HG03139 (cell line): Measurements from ENCODE around the gene DNAJB11.
"Not testable (repeated sequence)": the region's sequence is repeated elsewhere in the genome, so short reads cannot be mapped to it uniquely, and the experiment has no call there.

Source experiments
- ATAC-seq: cut with Tn5 transposase; IDR thresholded peaks from one replicate; pipeline ENCODE4 v1.9.1; 2021; ENCODE audit not compliant: unreplicated experiment

DNAJB11 gene

DNA sequence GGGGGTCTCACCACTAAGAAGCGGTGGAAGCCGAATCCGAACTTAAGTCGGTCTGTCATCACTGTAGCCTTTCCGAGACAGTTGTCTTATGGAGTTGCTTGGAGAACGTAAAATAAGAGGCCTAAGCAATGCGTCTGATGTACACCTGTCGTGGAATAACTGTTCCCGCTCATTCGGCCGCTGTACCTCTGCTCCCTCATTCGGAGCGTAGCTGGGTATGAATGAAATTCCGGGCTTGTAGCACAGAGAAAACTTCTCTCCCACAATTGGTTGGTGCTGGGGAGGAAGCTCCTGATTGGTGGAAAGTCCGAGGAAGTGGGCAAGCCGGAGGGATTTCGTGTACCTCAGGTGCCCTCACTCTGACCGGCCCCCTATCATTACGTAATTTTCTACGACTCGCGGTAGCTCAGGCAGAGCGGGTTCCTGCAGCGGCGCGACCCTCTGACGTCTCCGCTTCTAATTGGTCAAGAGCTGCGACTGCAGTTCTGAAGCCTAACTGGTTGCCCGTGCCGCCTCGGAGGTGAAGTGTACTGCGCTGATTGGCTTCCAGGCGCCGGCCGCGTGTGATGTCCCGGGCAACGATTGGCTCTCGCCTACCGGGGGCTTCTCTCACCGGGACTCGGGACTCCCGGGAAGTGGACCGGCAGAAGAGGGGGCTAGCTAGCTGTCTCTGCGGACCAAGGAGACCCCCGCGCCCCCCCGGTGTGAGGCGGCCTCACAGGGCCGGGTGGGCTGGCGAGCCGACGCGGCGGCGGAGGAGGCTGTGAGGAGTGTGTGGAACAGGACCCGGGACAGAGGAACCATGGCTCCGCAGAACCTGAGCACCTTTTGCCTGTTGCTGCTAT, at the start of gene DNAJB11:
TSS of gene DNAJB11 (plus strand) at position 625 of the 845 bp plus-strand sequence. CDS start at position 803, 178 bp downstream.
- ATAC-seq: peak; percentile 83

DNA sequence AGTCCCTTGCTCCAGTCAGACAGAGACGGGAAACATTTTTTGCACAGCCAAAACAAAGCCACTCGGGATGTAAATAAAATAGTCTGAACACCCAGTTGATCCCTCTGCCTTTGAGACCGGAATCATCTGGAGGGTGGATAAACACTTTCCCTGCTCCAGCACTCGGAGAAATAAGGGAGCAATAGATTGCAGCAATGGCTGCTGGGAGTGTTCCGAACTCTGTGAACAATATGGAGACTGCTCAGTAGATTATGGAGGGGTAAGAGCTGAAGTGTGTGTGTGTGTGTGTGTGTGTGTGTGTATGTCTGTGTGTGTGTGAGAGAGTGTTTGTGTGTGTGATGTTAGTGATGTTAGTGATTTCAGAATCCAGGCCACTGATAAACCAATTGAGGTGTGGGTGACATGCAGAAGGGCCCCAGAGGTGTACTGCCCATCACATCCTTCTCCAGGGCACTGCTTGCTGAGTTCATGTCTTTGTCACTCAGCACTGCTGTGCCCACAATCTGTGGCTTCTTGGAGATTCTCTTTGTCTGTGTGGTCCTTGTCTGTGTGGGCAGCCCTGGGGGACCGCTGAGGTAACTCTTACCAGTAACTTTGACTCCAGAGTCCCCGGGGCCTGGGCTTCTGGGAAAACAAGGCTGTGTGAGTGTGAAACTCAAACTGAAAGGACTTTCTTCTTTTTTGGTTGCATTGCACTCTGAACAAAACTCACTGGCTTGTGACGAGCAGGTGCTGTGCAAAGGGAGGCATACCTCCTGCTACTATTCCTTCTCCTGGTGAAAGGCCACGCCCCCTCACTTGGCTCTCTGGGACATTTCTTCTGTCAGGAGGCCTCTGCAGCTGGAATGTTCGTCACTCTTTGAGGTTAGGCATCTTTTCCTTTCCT, 49.3 kb upstream of the DNAJB11 start:
- peak; percentile 54 for ATAC-seq

DNA sequence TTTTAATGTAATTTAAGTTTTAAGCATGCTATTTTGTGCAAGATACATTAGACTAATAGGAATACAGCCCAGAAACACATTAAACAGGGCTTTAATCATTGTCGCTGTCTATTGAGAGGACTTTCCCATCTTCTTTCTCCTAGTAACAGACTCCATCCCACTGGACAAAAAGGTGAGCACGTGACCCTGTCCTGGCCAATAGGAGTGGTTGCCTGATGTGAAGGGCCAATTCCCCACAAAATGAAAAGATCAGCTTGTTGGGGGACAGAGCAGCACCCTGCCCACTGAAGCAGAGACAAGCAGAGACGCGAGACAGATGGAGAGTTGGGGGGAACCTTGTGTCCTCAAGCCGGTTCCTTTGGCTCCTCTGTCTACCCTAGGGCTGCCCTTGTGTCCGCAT, 47.5 kb upstream of the DNAJB11 start:
- no peak for ATAC-seq

DNA sequence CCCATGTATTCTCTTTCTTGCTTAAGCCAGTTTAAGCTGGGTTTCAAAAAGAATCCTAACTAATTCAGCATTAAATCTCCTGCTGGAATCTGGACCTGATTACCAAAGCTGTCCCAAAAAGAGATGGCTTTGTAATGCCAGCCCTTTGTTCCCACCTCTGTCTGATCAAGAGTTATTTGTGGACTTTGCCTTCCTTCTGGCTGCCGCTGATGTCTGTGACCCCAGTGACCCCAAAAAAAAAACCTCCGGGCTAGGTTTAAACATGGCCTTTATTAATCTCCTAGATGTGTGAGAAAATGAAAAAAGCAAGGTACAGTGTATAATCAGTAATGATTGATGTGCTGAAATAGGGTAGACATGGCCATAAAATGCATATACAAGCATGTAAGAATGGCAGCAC, 47.1 kb upstream of the DNAJB11 start:
- ATAC-seq: no peak

DNA sequence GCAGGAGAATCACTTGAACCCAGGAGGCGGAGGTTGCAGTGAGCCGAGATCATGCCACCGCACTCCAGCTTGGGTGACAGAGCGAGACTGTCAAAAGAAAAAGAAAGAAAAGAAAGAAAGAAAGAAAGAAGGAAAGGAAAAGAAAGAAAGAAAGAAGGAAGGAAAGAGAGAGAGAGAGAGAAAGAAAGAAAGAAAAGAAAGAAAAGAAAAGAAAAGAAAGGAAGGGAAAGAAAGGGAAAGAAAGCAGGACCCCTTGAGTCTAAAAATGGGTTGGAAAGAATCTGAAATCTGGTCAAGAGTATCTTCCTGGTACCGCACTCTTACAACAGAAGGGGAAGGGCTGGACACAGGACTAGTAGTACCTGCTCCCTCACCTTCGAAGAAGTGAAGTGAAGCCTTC, 45.9 kb upstream of the DNAJB11 start:
- ATAC-seq: no peak

DNA sequence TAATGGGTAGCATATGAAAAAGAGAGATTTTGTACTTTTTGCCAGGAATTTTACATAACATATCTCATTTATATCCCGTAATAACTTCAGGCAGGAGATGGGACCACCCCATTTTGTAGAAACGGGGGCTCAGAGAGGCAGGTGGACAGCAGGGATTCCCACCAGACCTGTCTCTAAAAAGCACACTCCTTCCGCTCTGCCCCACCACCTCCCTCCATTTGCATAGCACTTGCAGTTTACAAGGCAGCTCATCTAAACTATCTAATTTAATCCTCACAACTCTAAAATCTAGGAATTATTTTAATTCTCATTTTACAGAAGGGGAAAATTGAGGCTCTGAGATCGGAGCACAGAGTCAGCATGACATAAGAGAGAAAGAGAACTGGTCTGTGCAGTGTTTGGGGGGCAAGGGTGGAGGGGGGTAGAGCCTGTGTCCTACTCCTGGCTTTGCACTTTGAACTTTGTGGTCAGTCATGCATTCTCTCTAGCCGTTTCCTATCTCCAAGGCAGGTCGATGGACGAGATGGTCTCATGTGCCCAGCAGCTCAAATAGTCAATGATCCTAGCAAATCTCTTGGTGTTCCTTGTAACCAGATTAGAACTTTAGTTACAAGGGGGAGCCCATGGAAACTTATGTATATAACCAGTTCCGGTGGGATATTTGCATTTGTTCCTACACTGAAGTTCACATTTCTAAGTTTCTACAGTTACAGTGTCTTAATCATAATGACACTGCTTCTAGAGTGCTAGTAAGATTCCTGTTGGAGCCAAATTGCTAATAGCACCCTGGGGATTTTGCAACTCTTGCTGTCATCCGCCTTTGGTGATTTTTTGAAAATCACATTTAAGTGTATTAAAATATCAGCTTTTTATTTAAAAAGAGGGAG, 44.9 kb upstream of the DNAJB11 start:
- ATAC-seq: no peak

DNA sequence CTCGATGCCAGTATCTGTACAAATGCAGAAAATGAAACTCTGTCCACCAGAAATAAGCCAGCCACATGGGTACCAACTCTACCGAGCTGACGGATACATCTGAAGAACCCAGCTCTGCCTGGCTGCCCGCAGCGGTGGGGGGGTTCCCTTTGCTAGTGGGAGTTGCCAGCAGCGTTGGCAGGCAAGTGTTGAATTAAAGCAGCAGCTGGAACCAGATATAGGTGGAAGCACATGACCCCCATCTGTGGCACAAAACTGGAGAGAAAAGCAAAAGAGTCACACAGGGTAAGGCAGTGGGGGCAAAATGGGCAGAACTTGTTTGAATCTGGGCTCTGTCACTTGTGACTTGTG, 44.3 kb upstream of the DNAJB11 start:
- ATAC-seq: no peak

DNA sequence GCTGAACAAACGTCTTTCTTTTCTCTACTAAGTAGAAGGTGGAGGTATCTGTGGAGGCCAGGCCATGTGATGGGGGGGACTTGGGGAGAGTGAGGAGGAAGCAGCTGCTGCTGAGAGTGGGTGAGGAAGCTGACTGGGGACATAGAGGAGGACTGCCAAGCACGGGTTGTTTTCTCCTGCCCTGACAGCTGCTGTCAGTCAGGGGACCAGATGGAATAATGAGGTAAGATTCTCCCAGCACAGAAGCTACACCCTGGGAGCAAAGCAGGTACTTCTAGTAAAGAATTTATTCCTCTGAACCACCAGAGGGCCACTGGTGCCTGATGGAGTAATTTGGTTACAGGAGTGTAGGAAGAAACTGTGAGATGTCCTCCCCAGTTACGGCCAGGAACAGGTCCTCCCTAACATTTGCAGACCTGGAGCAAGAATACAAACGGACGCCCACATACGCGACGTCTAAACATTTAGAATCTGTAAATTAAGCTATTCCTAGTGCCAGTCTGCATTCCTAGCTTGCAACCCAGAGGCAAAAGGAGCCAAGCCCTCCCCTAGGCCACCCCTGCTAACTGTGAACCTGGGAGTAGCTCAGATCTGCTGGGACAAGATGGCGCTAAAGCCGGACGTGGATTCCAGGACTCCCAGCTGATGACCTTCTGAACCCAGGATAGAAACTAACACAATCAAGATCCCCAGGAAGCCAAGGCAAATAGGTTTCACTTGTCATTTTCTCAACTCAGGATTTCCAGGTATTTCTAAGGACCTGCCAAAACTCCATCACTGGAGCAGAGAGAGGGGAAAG, 41.1 kb upstream of the DNAJB11 start:
- ATAC-seq: no peak

DNA sequence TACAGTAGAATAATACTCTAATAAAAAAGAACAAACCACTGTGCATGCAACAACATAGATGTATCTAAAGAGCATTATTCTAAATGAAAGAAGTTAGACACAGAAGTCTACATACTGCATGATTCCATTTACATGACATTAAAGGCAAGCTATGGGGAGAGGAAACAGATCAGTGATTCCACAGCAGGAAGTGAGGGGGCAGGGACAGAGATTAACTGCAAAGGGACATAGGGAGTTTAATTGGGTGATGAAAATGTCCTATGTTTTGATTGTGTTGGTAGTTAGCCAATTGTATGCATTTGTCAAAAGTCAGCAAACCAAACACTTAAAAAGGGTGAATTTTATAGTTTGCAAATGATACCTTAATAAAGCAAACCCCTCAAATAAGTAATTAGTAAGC, 40.1 kb upstream of the DNAJB11 start:
- no peak for ATAC-seq

DNA sequence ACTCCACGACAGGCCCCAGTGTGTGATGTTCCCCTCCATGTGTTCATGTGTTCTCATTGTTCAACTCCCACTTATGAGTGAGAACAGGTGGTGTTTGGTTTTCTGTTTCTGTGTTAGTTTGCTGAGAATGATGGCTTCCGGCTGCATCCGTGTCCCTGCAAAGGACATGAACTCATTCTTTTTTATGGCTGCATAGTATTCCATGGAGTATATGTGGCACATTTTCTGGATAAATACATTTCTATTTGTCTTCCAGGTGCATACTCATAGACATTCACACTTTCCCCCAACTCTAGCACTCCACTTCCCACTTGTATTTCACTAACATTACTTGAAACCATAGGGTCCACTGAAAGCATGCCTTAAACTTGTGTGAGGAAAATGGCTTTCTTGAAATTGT, 38.8 kb upstream of the DNAJB11 start:
- ATAC-seq: not testable (repeated sequence)

DNA sequence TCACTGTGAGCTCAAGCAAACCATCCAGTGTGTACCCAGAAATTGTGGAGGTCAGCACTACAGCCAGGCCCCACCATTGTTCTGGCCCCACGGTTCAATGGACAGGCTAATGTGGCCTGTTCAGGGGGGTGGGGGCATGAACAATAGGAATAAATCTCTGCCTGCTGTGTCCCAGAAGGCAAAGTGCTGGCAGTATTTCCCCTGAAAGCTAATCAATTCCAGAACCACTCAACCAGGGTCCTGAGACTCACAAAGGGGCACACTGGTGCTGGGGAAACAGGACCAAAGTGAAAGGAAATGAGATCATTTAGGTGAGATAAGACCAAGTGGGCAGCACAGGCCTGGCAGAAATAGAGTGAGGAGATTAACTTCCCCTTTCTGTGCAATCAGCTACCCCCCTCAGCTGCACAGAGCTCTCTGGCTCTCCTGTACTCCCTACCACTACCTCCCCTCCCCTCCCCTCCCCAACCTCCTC, 37.9 kb upstream of the DNAJB11 start:
- ATAC-seq: peak; percentile 52

DNA sequence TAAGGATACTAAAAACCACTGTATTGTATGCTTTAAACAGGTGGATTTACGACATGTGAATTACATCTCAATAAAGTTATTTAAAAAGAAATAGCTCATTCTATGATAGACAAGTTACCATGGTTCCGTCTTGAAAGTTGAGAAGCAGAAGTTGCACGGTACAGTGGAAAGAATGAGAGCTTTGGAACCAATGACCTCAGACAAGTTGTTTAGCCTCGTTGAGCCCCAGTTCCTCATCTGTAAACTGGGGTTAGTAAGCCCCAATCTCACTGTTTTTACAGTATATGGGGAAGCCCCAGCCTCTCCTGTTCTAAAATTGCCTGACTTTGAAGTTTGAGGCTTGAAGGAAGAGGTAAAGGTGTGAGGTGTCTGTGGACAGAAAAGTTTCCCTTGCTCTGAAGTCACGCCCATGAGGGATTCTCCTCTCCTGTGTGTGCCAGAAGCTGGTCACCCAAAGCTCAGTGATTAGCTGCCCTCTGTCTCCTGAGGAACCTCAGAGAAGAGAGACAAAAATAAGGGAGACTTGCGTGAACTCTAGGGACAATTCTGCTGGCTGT, 36.3 kb upstream of the DNAJB11 start:
- ATAC-seq: peak; percentile 77

DNA sequence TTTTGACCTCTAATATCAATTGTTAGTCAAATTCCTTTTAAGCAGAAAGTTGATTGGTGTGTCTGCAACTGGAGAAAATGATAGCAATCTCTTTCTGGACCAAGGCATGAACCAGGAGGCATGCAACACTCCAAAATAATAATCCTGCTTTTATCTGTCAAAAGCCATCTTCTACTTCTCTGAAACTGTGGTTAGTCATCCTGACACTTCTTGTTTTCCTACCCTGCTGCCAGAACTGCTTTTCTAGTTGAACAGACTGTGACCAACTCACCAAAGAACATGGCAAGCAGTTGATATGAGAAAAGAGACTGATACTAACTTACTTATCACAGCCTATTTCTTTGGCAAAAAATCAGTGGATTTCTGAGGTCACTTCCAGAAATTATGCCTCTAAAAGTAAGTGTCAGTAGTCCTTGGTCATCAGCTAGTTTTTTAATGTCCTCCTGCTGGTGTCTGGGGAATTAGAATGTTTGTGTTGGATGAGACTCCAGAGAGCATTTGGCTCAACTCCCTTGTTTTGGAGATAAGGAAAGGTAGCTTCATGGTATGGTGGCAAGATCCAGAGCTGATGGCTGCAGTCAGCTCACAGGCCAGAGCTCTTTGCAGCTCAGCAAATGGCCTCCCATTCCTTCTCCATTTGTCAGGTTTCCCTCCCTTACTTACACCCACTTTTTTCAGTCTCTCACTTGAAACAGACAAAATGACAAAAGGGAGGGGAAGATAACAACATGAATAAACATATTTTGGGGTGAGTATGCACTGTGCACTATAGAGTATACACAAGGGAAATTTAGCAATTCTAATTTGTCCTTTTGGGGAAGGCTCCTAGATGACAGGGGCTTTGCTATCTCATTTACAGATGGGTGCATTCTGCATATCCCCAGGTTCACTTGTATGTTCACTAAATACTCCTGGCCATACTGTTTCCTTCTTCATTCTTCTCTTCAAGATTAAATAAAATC, 33.4 kb upstream of the DNAJB11 start:
- ATAC-seq: no peak

DNA sequence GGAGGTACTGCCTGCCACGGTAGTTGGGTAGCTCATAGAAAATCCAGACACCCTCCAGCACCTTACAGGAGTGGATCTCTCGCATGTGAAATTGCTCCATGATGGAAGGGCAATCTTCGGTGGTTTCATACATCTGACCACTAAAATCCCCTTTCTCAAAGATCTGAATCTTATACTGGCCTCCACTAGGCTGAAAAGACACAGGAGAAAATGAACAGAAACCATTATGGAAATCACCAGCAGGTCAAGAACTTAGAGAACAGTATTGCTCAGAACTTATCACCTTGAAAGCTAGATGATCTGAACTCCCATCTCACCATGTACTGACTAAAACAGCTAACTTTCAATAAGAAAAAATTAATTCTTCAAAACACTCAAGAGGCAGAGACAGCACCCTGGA, 31.7 kb upstream of the DNAJB11 start:
- ATAC-seq: no peak

DNA sequence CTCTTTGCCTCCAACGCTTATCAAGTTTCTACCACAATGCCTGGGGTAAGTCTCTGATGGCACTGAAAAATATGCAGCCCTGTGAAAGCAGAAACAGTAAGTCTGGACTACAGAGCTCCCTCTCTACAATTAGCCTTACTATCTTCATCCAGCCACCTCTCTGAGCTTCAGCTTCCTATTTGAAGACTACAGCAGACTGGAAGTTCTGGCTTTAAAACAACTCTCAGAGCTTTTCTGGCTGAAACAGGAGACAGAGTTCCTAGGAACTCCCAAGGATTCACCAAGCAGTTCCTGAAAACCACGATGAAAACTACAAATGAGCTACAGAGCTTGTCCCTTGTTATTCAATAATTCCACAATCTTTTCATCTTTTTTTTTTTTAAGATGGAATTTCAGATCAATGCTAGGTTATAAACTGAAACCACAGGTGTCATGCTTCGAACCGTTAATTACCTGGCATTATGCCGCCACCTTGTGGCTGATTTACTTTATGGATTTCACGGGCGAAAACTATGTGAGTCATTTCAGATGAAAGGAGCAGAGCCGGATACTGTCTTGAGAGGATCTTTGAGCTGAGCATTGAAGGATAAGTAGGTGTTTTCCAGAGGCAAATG, 30.2 kb upstream of the DNAJB11 start:
- no peak for ATAC-seq

DNA sequence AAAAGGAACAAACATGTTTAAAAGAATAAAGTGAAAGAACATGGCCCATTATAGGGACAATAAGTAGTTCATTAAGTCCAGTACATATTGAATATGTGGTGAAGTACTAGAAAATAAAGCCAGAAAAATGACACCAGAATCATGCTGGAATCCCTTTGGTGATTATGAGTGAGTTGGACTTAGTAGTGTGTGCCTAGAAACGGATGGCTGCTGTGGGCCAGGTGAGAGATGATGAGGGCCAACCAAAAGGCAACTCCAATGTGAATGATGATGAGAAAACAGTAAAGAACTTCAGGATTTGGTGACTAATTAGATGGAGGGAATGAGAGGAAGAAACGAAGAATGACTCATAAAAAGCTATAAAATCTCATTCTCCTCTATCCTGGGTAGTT, 29.7 kb upstream of the DNAJB11 start:
- no peak for ATAC-seq

DNA sequence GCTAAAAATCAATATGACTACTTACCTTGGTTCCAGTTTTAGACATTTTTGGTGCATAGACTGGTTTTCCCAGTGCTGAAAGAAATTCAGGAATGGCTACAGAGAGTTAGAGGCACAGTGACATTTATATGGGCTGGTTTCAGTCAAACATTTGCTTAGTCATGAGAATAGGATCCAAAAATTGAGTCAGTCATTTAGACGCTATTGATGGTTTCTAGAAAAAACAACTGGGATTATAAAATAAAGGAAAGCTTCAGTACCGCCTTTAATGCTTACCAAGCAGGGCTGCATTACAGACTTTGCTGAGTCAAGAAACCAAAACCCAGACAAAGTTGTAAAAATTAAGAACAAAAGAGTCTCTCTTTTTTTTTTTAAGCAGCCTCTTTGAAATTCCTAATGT, 26.2 kb upstream of the DNAJB11 start, which contains the start of gene CRYGS:
TSS of gene CRYGS (minus strand) at position 100 of the 400 bp plus-strand sequence. CDS start at position 46, 54 bp downstream.
- no peak for ATAC-seq

DNA sequence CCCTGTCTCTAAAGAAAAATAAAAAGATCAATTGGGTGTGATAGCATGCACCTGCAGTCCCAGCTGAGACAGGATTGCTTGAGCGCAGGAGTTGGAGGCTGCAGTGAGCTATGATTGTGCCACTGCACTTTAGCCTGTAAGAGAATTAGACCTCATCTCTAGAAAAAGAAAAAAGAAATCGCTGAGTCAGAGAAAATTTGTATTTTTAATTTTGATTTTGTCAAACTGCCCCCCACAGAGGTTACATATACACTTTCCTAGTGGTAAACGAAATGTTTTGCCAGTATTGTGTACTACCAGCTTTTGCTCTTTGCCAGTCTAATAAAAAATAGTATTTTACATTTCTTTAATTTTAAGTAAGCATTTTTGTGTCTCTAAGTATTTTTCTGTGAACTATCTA, 21.0 kb upstream of the DNAJB11 start:
- no peak for ATAC-seq
